IMR-90 (cell line): Measurements from ENCODE around the gene BEGAIN. TPM values are rescaled to one million over a fixed set of nuclear protein-coding genes. Genes with fewer than 3 reads are reported as not detected.

Experiments
- ATAC-seq: fragments of 200-7000 bp; cut with Tn5 transposase; 2 replicates; pipeline ENCODE4 v1.9.1; 2020; ENCODE audit warnings: low read depth, mild to moderate bottlenecking, moderate library complexity
- BruUV-seq: library from RNA; stranded (reverse); fragments of 400-500 nt; replicated peaks from 2 replicates; lab custom pipeline; 2021; lab: Mats Ljungman, UMichigan
- CTCF ChIA-PET: fragments of 300-600 bp; formaldehyde crosslinking; extraction: SDS; loops from one replicate; lab custom pipeline; 2021; ENCODE audit warnings: antibody characterized with exemption; lab: Yijun Ruan, JAX
- POLR2A ChIA-PET: fragments of 300-600 bp; sonication (Branson Sonifier 250); formaldehyde crosslinking; loops from one replicate; lab custom pipeline; 2022; ENCODE audit warnings: antibody characterized with exemption; ENCODE audit not compliant: unreplicated experiment; lab: Charles Lee
- DNase-seq: peaks from one replicate; pipeline ENCODE4 v3.0.0; 2013
- H2AFZ ChIP-seq: replicated peaks from 2 replicates; pipeline ENCODE3; 2013; ENCODE audit warnings: low read length, mild to moderate bottlenecking; ENCODE audit not compliant: poor library complexity
- H2AK5ac ChIP-seq: 2 replicates; pipeline ENCODE4 v1.6.1; 2013; ENCODE audit warnings: low read depth, low read length, inconsistent platforms
- H2AK9ac ChIP-seq: replicated peaks from 2 replicates; pipeline ENCODE3; 2013; ENCODE audit warnings: mild to moderate bottlenecking, low read depth, low read length, moderate library complexity; ENCODE audit not compliant: poor library complexity
- H2BK120ac ChIP-seq: 2 replicates; pipeline ENCODE4 v1.6.1; 2013; ENCODE audit warnings: low read depth, low read length, inconsistent platforms
- H2BK15ac ChIP-seq: 3 replicates; pipeline ENCODE4 v1.6.1; 2013; ENCODE audit warnings: low read depth, low read length, inconsistent platforms
- H2BK20ac ChIP-seq: 2 replicates; pipeline ENCODE4 v1.6.1; 2013; ENCODE audit warnings: low read depth, mild to moderate bottlenecking, inconsistent platforms, low read length, moderate library complexity
- H2BK5ac ChIP-seq: 2 replicates; pipeline ENCODE4 v1.6.1; 2013; ENCODE audit warnings: mild to moderate bottlenecking, low read depth, low read length, inconsistent platforms; ENCODE audit not compliant: poor library complexity, severe bottlenecking
- H3K14ac ChIP-seq: replicated peaks from 2 replicates; pipeline ENCODE4 v1.6.1; 2013; ENCODE audit warnings: low read depth, low read length, inconsistent platforms
- H3K18ac ChIP-seq: 2 replicates; pipeline ENCODE4 v1.6.1; 2013; ENCODE audit warnings: low read depth, low read length, control low read depth
- H3K23ac ChIP-seq: 2 replicates; pipeline ENCODE4 v1.6.1; 2013; ENCODE audit warnings: low read depth, low read length, inconsistent platforms
- H3K27ac ChIP-seq: 2 replicates; pipeline ENCODE4 v1.5.1; 2013; ENCODE audit warnings: mild to moderate bottlenecking, control low read depth, low read length; ENCODE audit not compliant: insufficient read depth
- H3K27me3 ChIP-seq: 2 replicates; pipeline ENCODE4 v1.6.1; 2013; ENCODE audit warnings: low read length; ENCODE audit not compliant: control insufficient read depth, insufficient read depth
- H3K36me3 ChIP-seq: 2 replicates; pipeline ENCODE4 v1.6.1; 2013; ENCODE audit warnings: low read length, mixed read lengths; ENCODE audit not compliant: control insufficient read depth, insufficient read depth
- H3K4ac ChIP-seq: 2 replicates; pipeline ENCODE4 v1.6.1; 2013; ENCODE audit warnings: low read depth, low read length, inconsistent platforms
- H3K4me1 ChIP-seq: 2 replicates; pipeline ENCODE4 v1.6.1; 2013; ENCODE audit warnings: low read length, mixed read lengths; ENCODE audit not compliant: control insufficient read depth, insufficient read depth
- H3K4me2 ChIP-seq: 2 replicates; pipeline ENCODE4 v1.6.1; 2013; ENCODE audit warnings: low read depth, mild to moderate bottlenecking, control low read depth, low read length, moderate library complexity
- H3K4me3 ChIP-seq: 2 replicates; pipeline ENCODE4 v1.5.1; 2013; ENCODE audit warnings: low read depth, mild to moderate bottlenecking, control low read depth, low read length, moderate library complexity; ENCODE audit not compliant: insufficient read depth
- H3K56ac ChIP-seq: 2 replicates; pipeline ENCODE4 v1.6.1; 2013; ENCODE audit warnings: low read length, inconsistent platforms; ENCODE audit not compliant: insufficient read depth; ENCODE audit errors: extremely low read depth
- H3K79me1 ChIP-seq, 2 experiments: 2 replicates each; pipeline ENCODE4 v1.6.1; 2013; ENCODE audit warnings: low read length in 2 of 2, inconsistent platforms in 1 of 2, low read depth in 1 of 2
- H3K9ac ChIP-seq: 2 replicates; pipeline ENCODE4 v1.6.1; 2013; ENCODE audit warnings: low read depth, low read length, control low read depth
- H3K9me1 ChIP-seq: 2 replicates; pipeline ENCODE4 v1.6.1; 2013; ENCODE audit warnings: low read length, inconsistent platforms; ENCODE audit not compliant: insufficient read depth
- H3K9me3 ChIP-seq: 2 replicates; pipeline ENCODE4 v1.6.1; 2013; ENCODE audit warnings: low read length; ENCODE audit not compliant: control insufficient read depth, insufficient read depth
- H4K20me1 ChIP-seq: 2 replicates; pipeline ENCODE4 v1.6.1; 2013; ENCODE audit warnings: low read length, inconsistent platforms; ENCODE audit not compliant: insufficient read depth
- H4K5ac ChIP-seq: 2 replicates; pipeline ENCODE4 v1.6.1; 2013; ENCODE audit warnings: mild to moderate bottlenecking, low read depth, low read length, control low read depth
- H4K8ac ChIP-seq, 2 experiments: 2 replicates each; pipeline ENCODE4 v1.6.1; 2013; ENCODE audit warnings: low read depth in 2 of 2, low read length in 2 of 2, control low read depth in 1 of 2, inconsistent platforms in 1 of 2
- H4K91ac ChIP-seq: 2 replicates; pipeline ENCODE4 v1.6.1; 2013; ENCODE audit warnings: low read depth, low read length, inconsistent platforms; ENCODE audit not compliant: insufficient read depth
- BHLHE40 ChIP-seq: fragments of 150-350 bp; IDR thresholded peaks from 2 replicates; pipeline ENCODE4 v1.6.1; 2016; ENCODE audit warnings: mild to moderate bottlenecking, low read depth, low read length
- CEBPB ChIP-seq: IDR thresholded peaks from 2 replicates; pipeline ENCODE4 v1.6.1; 2012; ENCODE audit warnings: low read depth, low read length, improper control_type of control experiment
- CHD1 ChIP-seq: IDR thresholded peaks from 2 replicates; pipeline ENCODE4 v1.6.1; 2012; ENCODE audit warnings: low read depth, low read length, improper control_type of control experiment
- FOS ChIP-seq: fragments of 150-350 bp; IDR thresholded peaks from 2 replicates; pipeline ENCODE4 v1.6.1; 2016; ENCODE audit warnings: low read depth, low read length
- MAFK ChIP-seq: IDR thresholded peaks from 2 replicates; pipeline ENCODE4 v1.6.1; 2012; ENCODE audit warnings: low read depth, low read length, improper control_type of control experiment
- MAZ ChIP-seq: IDR thresholded peaks from 2 replicates; pipeline ENCODE4 v1.6.1; 2012; ENCODE audit warnings: low read depth, mild to moderate bottlenecking, low read length, improper control_type of control experiment, moderate library complexity, borderline replicate concordance
- MXI1 ChIP-seq: IDR thresholded peaks from 2 replicates; pipeline ENCODE4 v1.6.1; 2012; ENCODE audit warnings: low read depth, mild to moderate bottlenecking, low read length, moderate library complexity, borderline replicate concordance
- NFE2L2 ChIP-seq: fragments of 150-350 bp; IDR thresholded peaks from 2 replicates; pipeline ENCODE4 v1.6.1; 2016; ENCODE audit warnings: low read depth, mild to moderate bottlenecking, low read length
- RAD21 ChIP-seq: IDR thresholded peaks from 2 replicates; pipeline ENCODE4 v1.6.1; 2012; ENCODE audit warnings: low read length, improper control_type of control experiment
- RCOR1 ChIP-seq: IDR thresholded peaks from 2 replicates; pipeline ENCODE4 v1.6.1; 2012; ENCODE audit warnings: mild to moderate bottlenecking, low read length, improper control_type of control experiment; ENCODE audit not compliant: insufficient replicate concordance
- RFX5 ChIP-seq: IDR thresholded peaks from 2 replicates; pipeline ENCODE4 v1.8.0; 2012; ENCODE audit warnings: low read depth, mild to moderate bottlenecking, low read length, moderate library complexity
- SMC3 ChIP-seq: fragments of 150-350 bp; IDR thresholded peaks from 2 replicates; pipeline ENCODE4 v1.6.1; 2016; ENCODE audit warnings: low read depth, mild to moderate bottlenecking, antibody characterized with exemption, low read length, moderate library complexity
- WGBS, 2 experiments: methylation state at CpG; one replicate each; pipeline versions ENCODE4 v1.1.5 to v1.1.7; 2013; ENCODE audit warnings: missing lambda C conversion rate in 2 of 2; ENCODE audit not compliant: insufficient read length in 1 of 2; ENCODE audit errors: extremely low coverage in 2 of 2; 5-methylcytosine and 5-hydroxymethylcytosine counted together
- dilution Hi-C: fragments of 300-500 bp; cut with HindIII; formaldehyde crosslinking; loops from one replicate; pipeline ENCODE4 v1.14.3; 2018; ENCODE audit warnings: low sequenced_read_pairs; ENCODE audit not compliant: unreplicated experiment
- in situ Hi-C: fragments of 300-500 bp; cut with MboI; formaldehyde crosslinking; loops from 3 replicates; pipeline ENCODE4 v1.14.3; 2019; ENCODE audit warnings: low sequenced_read_pairs, inconsistent platforms, mixed read lengths
- intact Hi-C: fragments of 100-400 bp; cut with micrococcal nuclease; formaldehyde crosslinking; loops from 2 replicates; pipeline ENCODE4 v1.10.0; 2022
- polyA plus RNA-seq, 3 experiments: library from polyadenylated mRNA; depleted of rRNA; stranded (reverse); fragments of >200 nt; gene quantifications; 2 replicates each; pipeline ENCODE4 v1.2.3, GENCODE V29; 2012; ENCODE audit warnings: low replicate concordance in 1 of 3
- total RNA-seq: library from RNA; depleted of rRNA; stranded (reverse); fragments of >200 nt; gene quantifications from 2 replicates; pipeline ENCODE4 v1.2.3, GENCODE V29; 2012
- TF ChIP-seq, protein P1 (sequence below): fragments of 150-350 bp; IDR thresholded peaks from 2 replicates; pipeline ENCODE4 v1.6.1; 2017; ENCODE audit warnings: mild to moderate bottlenecking, antibody characterized with exemption, low read length, low read depth
- TF ChIP-seq, protein P2 (sequence below): conservative IDR thresholded peaks from 2 replicates; pipeline ENCODE4 v1.5.1; 2012; ENCODE audit warnings: mild to moderate bottlenecking, low read depth, low read length, improper control_type of control experiment
- TF ChIP-seq, protein P3 (sequence below): fragments of 150-350 bp; IDR thresholded peaks from 2 replicates; pipeline ENCODE4 v1.6.1; 2016; ENCODE audit warnings: low read depth, mild to moderate bottlenecking, low read length, moderate library complexity, borderline replicate concordance

The BEGAIN gene
- total and polyA plus RNA-seq, 2 of the 4 experiments (the other 2 are of a cell fraction), result 0.18 to 0.99 TPM

DNA sequence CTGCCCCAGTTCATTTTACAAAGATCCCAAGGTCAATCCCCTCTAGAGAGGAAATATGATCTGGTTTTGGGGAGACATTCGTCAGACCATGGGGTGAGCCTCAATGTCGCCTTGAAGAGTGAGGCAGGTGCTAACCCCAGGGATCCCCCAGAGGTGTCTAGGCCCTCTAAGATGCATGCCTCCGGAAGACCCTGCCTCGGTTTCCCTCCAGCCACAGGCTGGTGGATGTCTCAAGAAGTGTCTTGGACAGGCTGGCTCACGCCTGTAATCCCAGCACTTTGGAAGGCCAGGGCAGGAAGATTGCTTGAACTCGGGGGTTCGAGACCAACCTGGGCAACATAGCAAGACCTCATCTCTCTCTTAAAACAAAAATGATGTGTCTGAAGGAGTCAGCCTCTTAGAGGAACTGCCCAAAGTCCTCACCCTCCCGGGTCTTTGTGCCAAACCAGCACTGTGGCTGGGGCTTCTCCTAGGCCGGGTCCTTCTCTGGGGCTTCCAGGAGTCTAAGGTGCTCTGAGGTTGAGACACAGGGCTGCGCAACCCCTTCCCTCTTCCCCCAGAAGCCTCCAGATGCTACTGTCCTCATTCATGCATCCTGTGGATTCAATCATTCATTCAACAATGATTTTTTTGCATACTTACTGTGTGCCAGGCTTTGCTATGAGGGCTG, 24.7 kb upstream of the BEGAIN start:
- Histone ChIP-seq H3K4me3 (no peak overlapping the region), H3K79me1 (no peaks in the 10 kb centered on the region), H3K4me2 (no peak overlapping the region), H3K36me3 (no peaks in the 10 kb centered on the region), H2AFZ (no peak overlapping the region), H4K91ac (no peak overlapping the region), H3K9me3 (no peaks in the 10 kb centered on the region), H3K9me1 (no peaks in the 10 kb centered on the region), H3K27ac (no peak overlapping the region), H2AK9ac (no peak overlapping the region), H3K4ac (no peak overlapping the region), H2BK120ac (no peak overlapping the region), H3K14ac (no peak overlapping the region), H4K8ac (no peak overlapping the region), H3K56ac (no peak overlapping the region), H3K18ac (no peak overlapping the region), H3K9ac (no peak overlapping the region), H3K23ac (no peak overlapping the region), H4K5ac (no peak overlapping the region), H2BK20ac (no peak overlapping the region), H3K27me3 (peaks cover 19% of the 10 kb centered on the region), H2BK5ac (no peak overlapping the region), H3K4me1 (no peaks in the 10 kb centered on the region), H4K20me1 (no peaks in the 10 kb centered on the region), H2AK5ac (no peak overlapping the region), H2BK15ac (no peak overlapping the region)
- no TSS peak for BruUV-seq
- TF ChIP-seq MAZ, result no peak
- TF ChIP-seq SMC3, result no peak
- TF ChIP-seq, protein P1, sequence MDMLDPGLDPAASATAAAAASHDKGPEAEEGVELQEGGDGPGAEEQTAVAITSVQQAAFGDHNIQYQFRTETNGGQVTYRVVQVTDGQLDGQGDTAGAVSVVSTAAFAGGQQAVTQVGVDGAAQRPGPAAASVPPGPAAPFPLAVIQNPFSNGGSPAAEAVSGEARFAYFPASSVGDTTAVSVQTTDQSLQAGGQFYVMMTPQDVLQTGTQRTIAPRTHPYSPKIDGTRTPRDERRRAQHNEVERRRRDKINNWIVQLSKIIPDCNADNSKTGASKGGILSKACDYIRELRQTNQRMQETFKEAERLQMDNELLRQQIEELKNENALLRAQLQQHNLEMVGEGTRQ, result no peak
- no peak for TF ChIP-seq BHLHE40
- TF ChIP-seq, protein P2, sequence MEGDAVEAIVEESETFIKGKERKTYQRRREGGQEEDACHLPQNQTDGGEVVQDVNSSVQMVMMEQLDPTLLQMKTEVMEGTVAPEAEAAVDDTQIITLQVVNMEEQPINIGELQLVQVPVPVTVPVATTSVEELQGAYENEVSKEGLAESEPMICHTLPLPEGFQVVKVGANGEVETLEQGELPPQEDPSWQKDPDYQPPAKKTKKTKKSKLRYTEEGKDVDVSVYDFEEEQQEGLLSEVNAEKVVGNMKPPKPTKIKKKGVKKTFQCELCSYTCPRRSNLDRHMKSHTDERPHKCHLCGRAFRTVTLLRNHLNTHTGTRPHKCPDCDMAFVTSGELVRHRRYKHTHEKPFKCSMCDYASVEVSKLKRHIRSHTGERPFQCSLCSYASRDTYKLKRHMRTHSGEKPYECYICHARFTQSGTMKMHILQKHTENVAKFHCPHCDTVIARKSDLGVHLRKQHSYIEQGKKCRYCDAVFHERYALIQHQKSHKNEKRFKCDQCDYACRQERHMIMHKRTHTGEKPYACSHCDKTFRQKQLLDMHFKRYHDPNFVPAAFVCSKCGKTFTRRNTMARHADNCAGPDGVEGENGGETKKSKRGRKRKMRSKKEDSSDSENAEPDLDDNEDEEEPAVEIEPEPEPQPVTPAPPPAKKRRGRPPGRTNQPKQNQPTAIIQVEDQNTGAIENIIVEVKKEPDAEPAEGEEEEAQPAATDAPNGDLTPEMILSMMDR, result no peak
- TF ChIP-seq RAD21, result no peak
- no peak for TF ChIP-seq RFX5
- no peak for TF ChIP-seq NFE2L2
- TF ChIP-seq MXI1, result no peak
- TF ChIP-seq CHD1, result no peak
- TF ChIP-seq RCOR1, result no peak
- TF ChIP-seq, protein P3, sequence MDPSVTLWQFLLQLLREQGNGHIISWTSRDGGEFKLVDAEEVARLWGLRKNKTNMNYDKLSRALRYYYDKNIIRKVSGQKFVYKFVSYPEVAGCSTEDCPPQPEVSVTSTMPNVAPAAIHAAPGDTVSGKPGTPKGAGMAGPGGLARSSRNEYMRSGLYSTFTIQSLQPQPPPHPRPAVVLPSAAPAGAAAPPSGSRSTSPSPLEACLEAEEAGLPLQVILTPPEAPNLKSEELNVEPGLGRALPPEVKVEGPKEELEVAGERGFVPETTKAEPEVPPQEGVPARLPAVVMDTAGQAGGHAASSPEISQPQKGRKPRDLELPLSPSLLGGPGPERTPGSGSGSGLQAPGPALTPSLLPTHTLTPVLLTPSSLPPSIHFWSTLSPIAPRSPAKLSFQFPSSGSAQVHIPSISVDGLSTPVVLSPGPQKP, result no peak
- TF ChIP-seq FOS, result no peak
- TF ChIP-seq CEBPB, result no peak
- no peak for TF ChIP-seq MAFK
- 76% methylated on average over 2 of the region's 10 CpGs; no CpG with 5 or more reads in 1 of the 2 experiments for WGBS, 2 experiments
- ChIA-PET CTCF (no interaction called here), POLR2A (no interaction called here)
- dilution Hi-C loops (no loop called here), in situ Hi-C loops (no loop called here), intact Hi-C loops (no loop called here)
- DNase-seq (no peak), ATAC-seq (no peak)
